GM12873 (cell line): ENCODE measurements around the gene ANKRD11.

ENCODE experiments used
- CTCF ChIP-seq: IDR thresholded peaks from 2 replicates; pipeline ENCODE4 v1.5.1; 2012; ENCODE audit warnings: low read depth, mild to moderate bottlenecking, moderate library complexity, low read length, control low read depth; ENCODE audit not compliant: insufficient read depth; ENCODE audit errors: missing control alignments

The ANKRD11 gene

GRCh38 chr16:89417352-89417751 is 73.0 kb downstream of the ANKRD11 start:
- no peak for TF ChIP-seq CTCF

- TF ChIP-seq CTCF, result no peak
Observed at GRCh38 chr16:89413811-89414585, 76.4 kb downstream of the ANKRD11 start.

GRCh38 chr16:89412811-89413210 is 77.5 kb downstream of the ANKRD11 start:
- no peak for TF ChIP-seq CTCF

- TF ChIP-seq CTCF, result no peak
Observed at GRCh38 chr16:89411335-89411850, 79.0 kb downstream of the ANKRD11 start.

- no peak for TF ChIP-seq CTCF
Observed at GRCh38 chr16:89410794-89411309, 79.5 kb downstream of the ANKRD11 start.

GRCh38 chr16:89410322-89410721 is 80.0 kb downstream of the ANKRD11 start:
- no peak for TF ChIP-seq CTCF

- TF ChIP-seq CTCF, result no peak
Observed at GRCh38 chr16:89409161-89409711, 81.1 kb downstream of the ANKRD11 start.
